ENCODE results near the gene ETV7. TPM values are rescaled to one million over a fixed set of nuclear protein-coding genes. Genes with fewer than 3 reads are reported as not detected.
A peak's percentile ranks its signal among the peaks of the same experiment; 100 is the strongest.

The ETV7 gene
- total and polyA plus RNA-seq, 7 donors = 0.36 to 11.6 (median 2.9) TPM; not detected in 1

- H3K27ac ChIP-seq = no peak overlapping the region
- intact Hi-C loops (cut with DNase I) = no loop called here
- H3K4me1 ChIP-seq = no peaks in the 10 kb centered on the region
- no peaks in the 10 kb centered on the region for H3K36me3 ChIP-seq
- 95 to 96% methylated on average over 4 of the region's 4 CpGs for WGBS, 2 donors
- peaks cover 0 to 3% (median 0%) of the 10 kb centered on the region in 3 donors for H3K27me3 ChIP-seq
- no peak overlapping the region for H3K4me3 ChIP-seq
- no peaks in the 10 kb centered on the region for H3K9me3 ChIP-seq
- TF ChIP-seq CTCF (IDR thresholded peaks at IDR 0.05) (no peak), EP300 (IDR thresholded peaks at IDR 0.05) (no peak), POLR2A (IDR thresholded peaks at IDR 0.05) (no peak), POLR2AphosphoS5 (IDR thresholded peaks at IDR 0.05) (no peak)
- DNase-seq = no peak
These were observed 16.7 kb upstream of the ETV7 start for GRCh38 chr6:36404164-36404563.

- H3K4me3 ChIP-seq = no peak overlapping the region
- intact Hi-C loops (cut with DNase I) = no loop called here
- H3K4me1 ChIP-seq = no peaks in the 10 kb centered on the region
- DNase-seq = no peak
- H3K27me3 ChIP-seq = peaks cover 0 to 3% (median 0%) of the 10 kb centered on the region in 3 donors
- no peaks in the 10 kb centered on the region for H3K36me3 ChIP-seq
- TF ChIP-seq POLR2AphosphoS5 (IDR thresholded peaks at IDR 0.05) (no peak), EP300 (IDR thresholded peaks at IDR 0.05) (no peak), POLR2A (IDR thresholded peaks at IDR 0.05) (no peak), CTCF (IDR thresholded peaks at IDR 0.05) (no peak)
- H3K27ac ChIP-seq = no peak overlapping the region
- no peaks in the 10 kb centered on the region for H3K9me3 ChIP-seq
- 85 to 88% methylated on average over 3 of the region's 3 CpGs for WGBS, 2 donors
These were observed 15.0 kb upstream of the ETV7 start for GRCh38 chr6:36402481-36402880.

- no peak overlapping the region for H3K4me3 ChIP-seq
- DNase-seq = no peak
- H3K9me3 ChIP-seq = no peaks in the 10 kb centered on the region
- H3K36me3 ChIP-seq = no peaks in the 10 kb centered on the region
- TF ChIP-seq POLR2AphosphoS5 (IDR thresholded peaks at IDR 0.05) = no peak
- TF ChIP-seq CTCF (IDR thresholded peaks at IDR 0.05) = no peak
- TF ChIP-seq POLR2A (IDR thresholded peaks at IDR 0.05) = no peak
- TF ChIP-seq EP300 (IDR thresholded peaks at IDR 0.05) = no peak
- peaks cover 0 to 3% (median 0%) of the 10 kb centered on the region in 3 donors for H3K27me3 ChIP-seq
- WGBS, 2 donors = 78 to 83% methylated on average over 1 of the region's 1 CpG
- no peak overlapping the region for H3K27ac ChIP-seq
- H3K4me1 ChIP-seq = no peaks in the 10 kb centered on the region
- intact Hi-C loops (cut with DNase I) = no loop called here
These were observed 12.5 kb upstream of the ETV7 start for GRCh38 chr6:36399970-36400369.

- Histone ChIP-seq H3K9me3 (no peaks in the 10 kb centered on the region), H3K4me3 (no peak overlapping the region), H3K27me3 (no peaks in the 10 kb centered on the region), H3K4me1 (peaks cover 0 to 6% (median 3%) of the 10 kb centered on the region in 4 donors), H3K36me3 (no peaks in the 10 kb centered on the region), H3K27ac (no peak overlapping the region)
- intact Hi-C loops (cut with DNase I) = no loop called here
- TF ChIP-seq CTCF (IDR thresholded peaks at IDR 0.05) (no peak), POLR2AphosphoS5 (IDR thresholded peaks at IDR 0.05) (no peak)
- 91 to 93% methylated on average over 5 of the region's 5 CpGs for WGBS, 2 donors
- DNase-seq = no peak
These were observed 5.2 kb upstream of the ETV7 start for GRCh38 chr6:36392621-36393020.

GRCh38 chr6:36389353-36389752 is 1.9 kb upstream of the ETV7 start:
- intact Hi-C loops (cut with DNase I) = no loop called here
- peak; percentile 12 for DNase-seq

More at GRCh38 chr6:36389353-36389752, 1.9 kb upstream of the ETV7 start:
- H3K4me3 ChIP-seq = no peak overlapping the region
- peaks cover 0 to 23% (median 11%) of the 10 kb centered on the region in 4 donors for H3K4me1 ChIP-seq
- H3K36me3 ChIP-seq = no peaks in the 10 kb centered on the region
- TF ChIP-seq POLR2A (IDR thresholded peaks at IDR 0.05) (no peak), CTCF (IDR thresholded peaks at IDR 0.05) (no peak), EP300 (IDR thresholded peaks at IDR 0.05) (no peak), POLR2AphosphoS5 (IDR thresholded peaks at IDR 0.05) (no peak)
- no peaks in the 10 kb centered on the region for H3K9me3 ChIP-seq
- H3K27ac ChIP-seq = no peak overlapping the region
- no peaks in the 10 kb centered on the region for H3K27me3 ChIP-seq

All from sigmoid colon (tissue), 7 donors.